ENCODE measurements around the gene BLOC1S3.

BLOC1S3 gene

DNA sequence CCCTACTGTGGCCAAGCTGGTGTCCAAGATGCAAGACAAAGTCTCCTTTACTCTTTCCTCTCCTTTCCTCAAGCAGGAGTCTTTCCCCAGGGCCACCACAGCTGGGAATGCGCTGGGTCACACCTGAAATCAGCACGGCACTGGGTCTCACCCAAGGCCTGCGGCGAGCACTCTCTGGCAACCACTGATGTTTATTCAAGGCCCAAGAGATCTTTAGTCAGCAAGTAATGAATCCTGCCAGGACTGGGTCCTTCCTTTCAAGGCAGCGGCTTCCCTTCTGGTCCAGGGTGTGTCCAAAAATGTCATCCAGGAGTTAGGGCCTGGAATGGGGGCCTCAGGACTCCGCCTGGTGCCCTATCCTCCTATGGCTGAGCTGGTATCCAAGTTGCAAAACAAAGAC is 24.1 kb downstream of the BLOC1S3 start:
- Histone ChIP-seq H3K36me3 (ENCODE audit: control insufficient read depth, low read depth, low read length) (no peaks in the 10 kb centered on the region), H3K27ac (ENCODE audit: low read length) (no peak overlapping the region), H3K4me1 (ENCODE audit: control insufficient read depth, low read depth, low read length) (no peaks in the 10 kb centered on the region), H3K9ac (ENCODE audit: low read length) (no peak overlapping the region), H3K27me3 (ENCODE audit: control insufficient read depth, insufficient read depth, low read length) (no peaks in the 10 kb centered on the region), H3K4me3 (ENCODE audit: low read length) (no peak overlapping the region), H3K9me3 (ENCODE audit: control insufficient read depth, low read depth, low read length) (no peaks in the 10 kb centered on the region)

DNA sequence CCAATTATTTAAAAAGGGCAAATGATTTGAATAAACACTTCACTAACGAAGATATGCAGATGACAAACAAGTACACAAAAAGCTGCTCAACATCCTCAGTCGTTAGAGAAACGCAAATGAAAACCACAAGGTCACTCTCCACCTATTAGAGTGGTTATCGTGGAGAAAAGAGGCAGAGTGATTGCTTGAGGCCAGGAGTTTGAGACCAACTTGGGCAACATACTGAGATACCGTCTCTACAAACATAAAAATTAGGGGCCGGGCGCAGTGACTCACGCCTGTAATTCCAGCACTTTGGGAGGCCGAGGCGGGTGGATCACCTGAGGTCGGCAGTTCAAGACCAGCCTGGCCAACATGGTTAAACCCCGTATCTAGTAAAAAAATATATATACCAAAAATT is 27.2 kb downstream of the BLOC1S3 start:
- Histone ChIP-seq H3K9ac (ENCODE audit: low read length) (no peak overlapping the region), H3K27me3 (ENCODE audit: control insufficient read depth, insufficient read depth, low read length) (peaks cover 4% of the 10 kb centered on the region), H3K27ac (ENCODE audit: low read length) (no peak overlapping the region), H3K9me3 (ENCODE audit: control insufficient read depth, low read depth, low read length) (no peaks in the 10 kb centered on the region), H3K4me1 (ENCODE audit: control insufficient read depth, low read depth, low read length) (no peaks in the 10 kb centered on the region), H3K4me3 (ENCODE audit: low read length) (no peak overlapping the region), H3K36me3 (ENCODE audit: control insufficient read depth, low read depth, low read length) (no peaks in the 10 kb centered on the region)

DNA sequence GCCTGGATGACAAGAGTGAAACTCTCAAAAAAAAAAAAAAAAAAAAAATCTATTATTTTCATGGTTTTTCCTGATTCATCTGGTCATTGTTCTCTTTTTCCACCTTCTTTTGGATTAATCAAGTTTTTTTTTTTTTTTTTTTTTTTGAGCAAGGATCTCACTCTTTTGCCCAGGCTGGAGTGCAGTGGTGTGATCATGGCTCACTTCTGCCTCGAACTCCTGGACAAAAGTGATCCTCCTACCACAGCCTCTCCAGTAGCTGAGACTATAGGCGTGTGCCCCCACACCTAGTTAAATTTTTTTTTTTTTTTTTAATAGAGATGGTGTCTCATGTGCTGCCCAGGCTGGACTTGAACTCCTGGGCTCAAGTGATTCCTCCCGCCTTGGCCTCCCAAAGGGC is 27.7 kb downstream of the BLOC1S3 start:
- Histone ChIP-seq H3K9ac (ENCODE audit: low read length) (no peak overlapping the region), H3K4me3 (ENCODE audit: low read length) (no peak overlapping the region), H3K27me3 (ENCODE audit: control insufficient read depth, insufficient read depth, low read length) (peaks cover 4% of the 10 kb centered on the region), H3K4me1 (ENCODE audit: control insufficient read depth, low read depth, low read length) (no peaks in the 10 kb centered on the region), H3K36me3 (ENCODE audit: control insufficient read depth, low read depth, low read length) (no peaks in the 10 kb centered on the region), H3K27ac (ENCODE audit: low read length) (no peak overlapping the region), H3K9me3 (ENCODE audit: control insufficient read depth, low read depth, low read length) (no peaks in the 10 kb centered on the region)

DNA sequence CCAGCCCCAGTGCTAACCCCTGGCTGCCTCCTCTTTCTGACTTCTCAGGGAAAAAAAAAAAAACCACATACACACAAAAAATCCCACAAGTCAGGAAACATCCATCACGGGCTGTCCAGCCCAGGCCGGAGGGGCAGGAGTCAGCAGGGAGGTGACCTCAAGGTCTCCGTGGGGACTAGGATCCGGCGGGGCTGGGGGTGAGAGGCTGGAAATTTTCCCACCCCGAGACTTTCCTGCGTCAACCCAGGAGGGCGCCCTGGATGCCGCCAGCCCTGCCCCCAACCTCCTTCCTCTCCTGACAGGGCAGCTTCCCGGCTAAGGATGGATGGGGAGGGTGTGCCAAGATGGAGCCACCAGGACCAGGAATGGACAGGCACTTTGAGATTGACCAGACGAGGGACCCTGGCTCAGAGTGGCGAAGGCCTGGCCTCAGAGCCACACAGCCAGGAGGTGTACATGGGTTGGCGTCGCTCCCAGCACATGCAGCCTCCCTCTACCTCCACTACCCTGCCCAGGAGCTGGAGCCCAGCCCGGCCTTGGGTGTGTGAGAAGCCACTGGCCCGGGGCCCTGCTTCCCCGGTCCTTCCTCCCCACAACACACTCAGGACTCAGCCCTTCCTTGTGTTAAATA is 33.3 kb downstream of the BLOC1S3 start:
- Histone ChIP-seq H3K9me3 (ENCODE audit: control insufficient read depth, low read depth, low read length) (no peaks in the 10 kb centered on the region), H3K4me1 (ENCODE audit: control insufficient read depth, low read depth, low read length) (no peaks in the 10 kb centered on the region), H3K9ac (ENCODE audit: low read length) (no peak overlapping the region), H3K36me3 (ENCODE audit: control insufficient read depth, low read depth, low read length) (no peaks in the 10 kb centered on the region), H3K27me3 (ENCODE audit: control insufficient read depth, insufficient read depth, low read length) (peaks cover 30% of the 10 kb centered on the region), H3K4me3 (ENCODE audit: low read length) (no peak overlapping the region), H3K27ac (ENCODE audit: low read length) (no peak overlapping the region)

DNA sequence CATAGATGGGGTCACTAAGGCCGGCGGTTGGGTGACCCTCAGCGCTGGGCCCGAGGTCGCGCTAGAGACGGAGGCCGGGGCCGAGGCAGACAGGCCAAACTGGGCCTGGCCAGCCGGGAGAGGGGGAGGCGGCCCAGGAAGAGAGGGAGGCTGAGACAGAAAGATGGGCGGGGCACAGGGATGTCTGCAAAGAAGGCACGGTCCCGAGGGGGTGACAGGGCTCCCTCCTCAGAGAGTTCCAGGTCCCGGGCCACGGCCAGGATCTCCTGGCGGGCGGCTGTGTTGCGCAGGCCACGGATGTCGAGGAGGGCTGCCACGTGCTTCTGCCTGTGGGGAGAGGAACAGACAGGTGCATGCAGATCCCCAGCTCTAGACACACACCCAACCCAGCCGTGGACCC is 34.4 kb downstream of the BLOC1S3 start:
- Histone ChIP-seq H3K27ac (ENCODE audit: low read length) (no peak overlapping the region), H3K9ac (ENCODE audit: low read length) (no peak overlapping the region), H3K4me1 (ENCODE audit: control insufficient read depth, low read depth, low read length) (no peaks in the 10 kb centered on the region), H3K27me3 (ENCODE audit: control insufficient read depth, insufficient read depth, low read length) (peaks cover 42% of the 10 kb centered on the region), H3K4me3 (ENCODE audit: low read length) (no peak overlapping the region), H3K9me3 (ENCODE audit: control insufficient read depth, low read depth, low read length) (no peaks in the 10 kb centered on the region), H3K36me3 (ENCODE audit: control insufficient read depth, low read depth, low read length) (no peaks in the 10 kb centered on the region)

DNA sequence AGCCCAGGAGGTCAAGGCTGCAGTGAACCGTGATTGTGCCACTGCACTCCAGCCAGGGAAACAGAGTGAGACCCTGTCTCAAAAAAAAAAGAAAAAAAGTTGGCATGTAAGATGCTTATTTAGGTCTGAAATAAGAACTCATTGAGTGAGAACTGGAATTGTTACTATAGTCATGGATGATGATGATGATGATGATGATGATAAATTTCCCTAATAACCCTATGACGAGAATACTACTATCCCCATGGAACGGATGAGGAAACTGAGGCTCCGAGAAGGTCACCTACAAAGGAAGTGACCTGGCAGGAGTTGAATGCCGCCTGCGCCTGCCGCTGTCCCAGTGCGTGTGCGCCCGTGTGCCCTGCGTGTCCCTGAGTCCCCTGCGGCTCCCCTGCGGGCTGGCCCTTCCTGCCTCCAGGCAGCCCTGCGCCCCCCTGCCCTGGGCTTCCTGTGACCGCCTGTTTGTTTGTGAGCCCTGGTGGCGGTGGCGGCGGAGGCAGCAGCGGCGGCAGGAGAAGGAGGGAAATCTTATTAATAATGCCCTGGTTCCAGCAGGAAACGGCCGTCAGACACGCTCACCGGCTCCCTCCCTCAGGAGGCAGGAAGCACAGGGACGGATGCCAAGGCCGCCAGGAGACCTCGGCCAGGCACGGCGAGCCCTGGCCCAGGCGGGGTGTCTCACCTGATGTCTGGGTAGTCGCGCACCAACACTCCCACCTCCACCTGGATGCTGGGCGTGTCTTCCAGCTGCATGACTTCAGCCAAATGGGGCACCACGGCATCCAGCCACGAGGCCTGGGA is 37.0 kb downstream of the BLOC1S3 start:
- H3K9ac ChIP-seq (ENCODE audit: low read length), result no peak overlapping the region
- H3K27ac ChIP-seq (ENCODE audit: low read length), result no peak overlapping the region
- H3K9me3 ChIP-seq (ENCODE audit: control insufficient read depth, low read depth, low read length), result no peaks in the 10 kb centered on the region
- peak overlapping the region; percentile 60 for H3K4me3 ChIP-seq (ENCODE audit: low read length)
- peaks cover 48% of the 10 kb centered on the region for H3K27me3 ChIP-seq (ENCODE audit: control insufficient read depth, insufficient read depth, low read length)
- H3K4me1 ChIP-seq (ENCODE audit: control insufficient read depth, low read depth, low read length), result no peaks in the 10 kb centered on the region
- no peaks in the 10 kb centered on the region for H3K36me3 ChIP-seq (ENCODE audit: control insufficient read depth, low read depth, low read length)

DNA sequence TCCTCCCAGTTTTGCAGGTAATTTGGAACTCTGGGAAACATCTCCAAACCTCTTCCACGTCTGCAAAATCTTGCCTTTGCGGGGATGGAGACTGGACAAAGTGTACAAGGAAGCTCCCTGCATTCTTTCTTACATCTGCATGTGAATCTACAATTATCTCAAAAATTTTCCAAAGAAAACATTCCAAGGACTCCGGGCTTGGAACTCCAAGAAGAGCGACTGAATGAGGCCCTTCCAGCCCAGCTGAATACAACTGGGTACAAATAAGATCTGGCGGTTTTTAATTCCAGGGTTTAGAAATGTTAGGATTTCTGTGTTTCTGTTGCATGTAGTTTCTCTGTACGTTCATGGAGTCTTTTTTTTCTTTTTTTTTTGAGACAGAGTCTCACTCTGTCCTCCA is 38.1 kb downstream of the BLOC1S3 start:
- Histone ChIP-seq H3K36me3 (ENCODE audit: control insufficient read depth, low read depth, low read length) (no peaks in the 10 kb centered on the region), H3K4me3 (ENCODE audit: low read length) (no peak overlapping the region), H3K27ac (ENCODE audit: low read length) (no peak overlapping the region), H3K9me3 (ENCODE audit: control insufficient read depth, low read depth, low read length) (no peaks in the 10 kb centered on the region), H3K4me1 (ENCODE audit: control insufficient read depth, low read depth, low read length) (no peaks in the 10 kb centered on the region), H3K27me3 (ENCODE audit: control insufficient read depth, insufficient read depth, low read length) (peaks cover 53% of the 10 kb centered on the region), H3K9ac (ENCODE audit: low read length) (no peak overlapping the region)

DNA sequence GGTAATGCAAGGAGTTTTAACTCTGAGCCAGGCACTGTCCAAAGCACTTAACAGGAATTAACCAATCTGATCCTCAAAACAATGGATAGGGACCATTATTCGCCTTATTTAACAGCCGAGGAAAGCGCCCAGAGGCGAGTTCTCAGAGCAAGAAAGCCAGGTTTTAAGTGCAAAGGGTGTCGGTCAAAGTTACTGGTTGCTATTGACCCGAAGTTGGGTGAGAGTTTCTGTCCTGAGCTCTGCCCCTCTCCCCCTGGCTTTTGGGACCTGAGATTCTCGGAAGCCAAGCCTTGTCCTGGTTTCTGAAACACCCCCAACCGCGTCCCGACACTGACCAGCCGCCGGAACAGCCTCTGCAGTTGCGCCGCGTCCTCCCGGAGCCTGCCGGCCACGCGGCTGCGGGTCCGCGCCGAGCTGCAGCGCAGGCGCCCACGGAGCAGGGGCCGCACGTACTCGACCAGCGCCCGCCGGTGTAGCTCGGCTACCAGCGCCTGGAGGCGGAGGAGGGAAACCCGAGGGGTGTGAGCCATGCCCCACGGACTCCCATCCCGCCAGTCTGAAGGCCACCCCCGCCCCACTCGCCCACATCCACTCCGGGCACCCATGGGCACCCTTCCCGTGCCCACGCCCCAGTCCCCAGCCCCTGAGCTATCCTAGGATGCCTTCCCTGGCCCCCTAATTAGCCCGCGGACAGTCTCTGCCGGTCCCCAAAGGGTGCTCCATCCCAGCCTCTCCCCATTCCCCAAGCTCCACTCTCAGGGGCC is 38.8 kb downstream of the BLOC1S3 start:
- Histone ChIP-seq H3K9ac (ENCODE audit: low read length) (no peak overlapping the region), H3K36me3 (ENCODE audit: control insufficient read depth, low read depth, low read length) (no peaks in the 10 kb centered on the region)

DNA sequence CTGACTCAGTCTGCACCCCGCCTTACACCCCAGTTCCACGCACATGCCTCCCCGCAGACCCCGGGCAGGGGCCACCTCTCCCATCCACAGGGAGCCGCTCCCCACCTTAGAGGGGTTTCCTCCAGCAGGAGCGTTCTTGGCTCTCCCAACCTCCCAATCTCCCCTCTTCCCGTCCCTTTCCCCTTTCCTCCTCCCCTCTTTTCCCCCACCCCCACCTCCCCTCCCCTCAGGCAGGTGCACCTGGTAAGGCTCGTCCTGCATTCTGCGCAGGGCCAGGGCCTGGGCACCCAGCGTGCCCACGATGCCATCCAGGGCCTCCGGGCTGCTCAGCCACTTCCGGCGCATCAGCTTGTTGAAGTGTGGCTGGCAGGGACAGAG is 39.4 kb downstream of the BLOC1S3 start:
- Histone ChIP-seq H3K27me3 (ENCODE audit: control insufficient read depth, insufficient read depth, low read length) (peaks cover 59% of the 10 kb centered on the region), H3K36me3 (ENCODE audit: control insufficient read depth, low read depth, low read length) (no peaks in the 10 kb centered on the region), H3K4me1 (ENCODE audit: control insufficient read depth, low read depth, low read length) (no peaks in the 10 kb centered on the region), H3K9ac (ENCODE audit: low read length) (no peak overlapping the region), H3K27ac (ENCODE audit: low read length) (no peak overlapping the region), H3K9me3 (ENCODE audit: control insufficient read depth, low read depth, low read length) (no peaks in the 10 kb centered on the region), H3K4me3 (ENCODE audit: low read length) (peak overlapping the region; percentile 53)

More for the DNA sequence above, 38.8 kb downstream of the BLOC1S3 start:
- Histone ChIP-seq H3K4me1 (ENCODE audit: control insufficient read depth, low read depth, low read length) (no peaks in the 10 kb centered on the region), H3K27ac (ENCODE audit: low read length) (no peak overlapping the region), H3K4me3 (ENCODE audit: low read length) (peak overlapping the region; percentile 53), H3K9me3 (ENCODE audit: control insufficient read depth, low read depth, low read length) (no peaks in the 10 kb centered on the region), H3K27me3 (ENCODE audit: control insufficient read depth, insufficient read depth, low read length) (peaks cover 54% of the 10 kb centered on the region)

DNA sequence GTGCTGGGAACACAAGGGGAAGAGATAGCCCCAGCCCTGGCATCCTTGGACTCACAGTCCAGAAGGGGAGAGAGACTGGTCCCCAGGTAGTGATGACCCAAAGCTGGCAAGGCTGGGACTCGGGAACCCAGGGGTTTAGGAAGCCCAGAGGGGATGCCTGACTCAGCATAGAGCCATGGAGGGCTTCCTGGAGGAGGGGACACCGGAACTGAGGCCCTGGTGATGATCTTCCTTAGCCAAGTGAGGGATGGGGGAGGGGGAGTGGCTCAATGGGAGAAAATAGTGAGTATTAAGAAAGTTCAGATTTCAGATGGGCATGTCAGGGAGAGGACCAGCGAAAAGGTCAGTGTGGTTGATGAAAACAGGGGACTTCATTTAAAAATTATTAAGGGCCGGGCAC is 39.8 kb downstream of the BLOC1S3 start:
- Histone ChIP-seq H3K9ac (ENCODE audit: low read length) (no peak overlapping the region), H3K4me1 (ENCODE audit: control insufficient read depth, low read depth, low read length) (no peaks in the 10 kb centered on the region), H3K4me3 (ENCODE audit: low read length) (no peak overlapping the region), H3K9me3 (ENCODE audit: control insufficient read depth, low read depth, low read length) (no peaks in the 10 kb centered on the region), H3K36me3 (ENCODE audit: control insufficient read depth, low read depth, low read length) (no peaks in the 10 kb centered on the region), H3K27me3 (ENCODE audit: control insufficient read depth, insufficient read depth, low read length) (peaks cover 59% of the 10 kb centered on the region), H3K27ac (ENCODE audit: low read length) (no peak overlapping the region)

DNA sequence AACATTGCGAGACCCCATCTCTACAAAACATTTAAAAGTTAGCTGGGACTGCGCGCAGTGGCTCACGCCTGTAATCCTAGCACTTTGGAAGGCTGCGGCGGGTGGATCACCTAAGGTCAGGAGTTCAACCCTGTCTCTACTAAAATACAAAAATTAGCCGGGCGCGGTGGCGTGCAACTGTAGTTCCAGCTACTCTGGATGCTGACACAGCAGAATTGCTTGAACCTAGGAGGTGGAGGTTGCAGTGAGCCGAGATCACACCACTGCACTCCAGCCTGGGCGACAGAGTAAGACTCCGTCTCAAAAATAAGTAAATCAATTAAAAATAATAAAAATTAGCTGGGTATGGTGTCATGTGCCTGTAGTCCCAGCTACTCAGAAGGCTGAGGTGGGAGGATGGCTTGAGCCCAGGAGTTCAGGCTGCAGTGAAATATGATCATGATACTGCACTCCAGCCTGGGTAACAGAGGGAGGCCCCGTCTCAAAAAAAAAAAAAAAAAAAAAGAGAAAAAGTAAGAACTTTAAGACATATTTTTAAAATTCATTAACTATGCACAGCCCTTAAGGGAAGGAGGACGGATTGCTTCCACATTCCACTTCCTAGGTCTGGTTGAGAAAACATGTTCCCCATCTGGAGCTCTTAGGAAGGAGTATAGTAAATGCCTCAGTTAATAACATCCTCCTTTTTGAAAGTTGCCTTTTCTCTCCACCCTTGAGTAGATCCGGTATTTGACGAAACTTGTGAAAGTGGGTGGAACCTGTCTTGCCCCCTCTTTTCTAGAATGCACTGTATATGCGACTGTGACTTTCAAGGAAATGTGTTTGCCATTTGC is 40.5 kb downstream of the BLOC1S3 start:
- H3K9me3 ChIP-seq (ENCODE audit: control insufficient read depth, low read depth, low read length), result no peaks in the 10 kb centered on the region
- peaks cover 56% of the 10 kb centered on the region for H3K27me3 ChIP-seq (ENCODE audit: control insufficient read depth, insufficient read depth, low read length)
- H3K4me3 ChIP-seq (ENCODE audit: low read length), result no peak overlapping the region
- H3K36me3 ChIP-seq (ENCODE audit: control insufficient read depth, low read depth, low read length), result no peaks in the 10 kb centered on the region
- H3K4me1 ChIP-seq (ENCODE audit: control insufficient read depth, low read depth, low read length), result no peaks in the 10 kb centered on the region
- no peak overlapping the region for H3K27ac ChIP-seq (ENCODE audit: low read length)
- no peak overlapping the region for H3K9ac ChIP-seq (ENCODE audit: low read length)

Data from iPS-18a (cell line).